GM12874 (cell line): ENCODE results near the gene PSMD3.

Experiments used
- CTCF ChIP-seq: IDR thresholded peaks from 2 replicates; pipeline ENCODE4 v1.5.1; 2011; ENCODE audit warnings: low read depth, mild to moderate bottlenecking, control low read depth, low read length, moderate library complexity; ENCODE audit not compliant: insufficient read depth

Gene PSMD3

GRCh38 chr17:39951924-39952679, 28.5 kb upstream of the PSMD3 start:
- no peak for TF ChIP-seq CTCF

GRCh38 chr17:39952680-39953470, 27.7 kb upstream of the PSMD3 start:
- no peak for TF ChIP-seq CTCF

GRCh38 chr17:39953471-39953888, 27.1 kb upstream of the PSMD3 start:
- TF ChIP-seq CTCF: no peak

DNA sequence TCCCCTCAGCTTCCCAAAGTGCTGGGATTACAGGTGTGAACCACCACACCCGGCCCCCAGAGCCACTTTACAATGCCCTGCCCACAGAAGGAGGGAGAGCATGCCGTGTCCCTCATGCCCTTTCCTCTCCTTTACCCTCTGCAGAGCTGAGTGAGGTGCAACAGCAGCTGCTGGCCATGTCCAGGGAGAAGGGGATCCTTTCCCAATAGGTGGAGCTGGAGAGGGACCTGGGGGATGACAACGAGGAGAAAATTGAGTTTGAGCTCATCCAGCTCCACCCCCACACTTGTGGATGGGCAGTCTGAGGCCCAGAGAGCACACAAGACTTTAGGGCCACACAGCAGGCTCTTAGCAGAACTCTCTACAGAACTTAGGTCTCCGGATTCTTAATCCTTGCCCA, 25.7 kb upstream of the PSMD3 start:
- TF ChIP-seq CTCF: no peak

GRCh38 chr17:39955726-39956225, 24.8 kb upstream of the PSMD3 start:
- no peak for TF ChIP-seq CTCF

DNA sequence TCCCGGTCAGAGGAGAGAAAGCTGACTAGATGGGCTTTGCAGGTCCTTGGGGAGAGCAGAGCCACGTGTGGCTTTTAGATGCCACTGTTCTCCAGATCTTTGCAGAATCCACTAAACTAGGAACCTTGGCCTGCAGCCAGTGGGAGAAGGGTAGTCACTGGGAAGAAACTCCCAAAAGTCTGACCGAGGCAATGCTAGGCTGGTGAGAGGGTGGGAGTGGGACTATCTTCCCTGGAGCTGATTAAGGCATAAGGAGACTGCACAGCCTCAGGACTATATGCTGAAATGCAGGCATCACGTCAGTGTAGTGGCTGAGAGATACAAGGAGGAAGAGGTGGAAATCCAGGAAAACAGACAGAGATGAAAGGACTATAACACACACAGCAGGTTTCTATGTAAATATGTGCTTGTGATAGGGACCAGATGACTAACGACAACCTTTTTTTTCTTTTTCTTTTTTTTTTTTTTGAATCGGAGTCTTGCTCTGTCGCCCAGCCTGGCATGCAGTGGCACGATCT, 20.0 kb upstream of the PSMD3 start:
- TF ChIP-seq CTCF: no peak

- no peak for TF ChIP-seq CTCF
Measured at GRCh38 chr17:39962642-39963220, 17.9 kb upstream of the PSMD3 start, which contains the start of gene GSDMA. Gene GSDMA (plus strand): TSS chr17:39963004. CDS start chr17:39965688, 2,684 bp downstream.
